ENCODE results near the gene RMP24.

RMP24 gene

GRCh38 chr18:35935805-35936204 is 36.7 kb upstream of the RMP24 start:
- H3K27me3 Mint-ChIP-seq = peaks cover 0 to 9% (median 3%) of the 10 kb centered on the region in 5 donors
- H3K27me3 ChIP-seq (ENCODE audit: control insufficient read depth in 2 of 2, insufficient read depth in 2 of 2, low read length in 2 of 2) = no peaks in the 10 kb centered on the region
- ATAC-seq (no peak), DNase-seq (no peak)
- H3K36me3 ChIP-seq (ENCODE audit: control insufficient read depth in 2 of 3, insufficient read depth in 3 of 3, low read length in 3 of 3) = no peaks in the 10 kb centered on the region
- H3K36me3 Mint-ChIP-seq = no peaks in the 10 kb centered on the region
- no peaks in the 10 kb centered on the region for H3K9me3 ChIP-seq (ENCODE audit: control insufficient read depth in 2 of 3, low read length in 3 of 3)
- ChIA-PET POLR2A (no interaction called here), CTCF (no interaction called here)
- no peaks in the 10 kb centered on the region for H3K4me1 ChIP-seq (ENCODE audit: control insufficient read depth in 2 of 2, insufficient read depth in 2 of 2, low read length in 2 of 2)
- H3K4me3 Mint-ChIP-seq = no peak overlapping the region
- H3K4me3 ChIP-seq (ENCODE audit: low read length) = no peak overlapping the region
- intact Hi-C loops (cut with micrococcal nuclease) = no loop called here
- no peak overlapping the region for H3K27ac ChIP-seq (ENCODE audit: low read depth, low read length)
- peak overlapping the region in 1 of 9 donors; percentile 32 for H3K27ac Mint-ChIP-seq
- peaks cover 0 to 3% (median 0%) of the 10 kb centered on the region in 11 donors for H3K9me3 Mint-ChIP-seq
- H3K4me1 Mint-ChIP-seq = peaks cover 0 to 3% (median 0%) of the 10 kb centered on the region in 7 donors

GRCh38 chr18:35936951-35937350 is 35.5 kb upstream of the RMP24 start:
- intact Hi-C loops (cut with micrococcal nuclease) = no loop called here
- Mint-ChIP-seq H3K4me3 (no peak overlapping the region), H3K27me3 (peaks cover 0 to 9% (median 3%) of the 10 kb centered on the region in 5 donors), H3K27ac (peak overlapping the region in 1 of 9 donors; percentile 75), H3K4me1 (peaks cover 0 to 3% (median 0%) of the 10 kb centered on the region in 7 donors), H3K36me3 (no peaks in the 10 kb centered on the region), H3K9me3 (peaks cover 0 to under 1% (median 0%) of the 10 kb centered on the region in 11 donors)
- no peaks in the 10 kb centered on the region for H3K9me3 ChIP-seq (ENCODE audit: control insufficient read depth in 2 of 3, low read length in 3 of 3)
- ATAC-seq = no peak
- H3K36me3 ChIP-seq (ENCODE audit: control insufficient read depth in 2 of 3, insufficient read depth in 3 of 3, low read length in 3 of 3) = no peaks in the 10 kb centered on the region
- ChIA-PET CTCF (no interaction called here), POLR2A (no interaction called here)
- H3K4me1 ChIP-seq (ENCODE audit: control insufficient read depth in 2 of 2, insufficient read depth in 2 of 2, low read length in 2 of 2) = no peaks in the 10 kb centered on the region
- H3K27me3 ChIP-seq (ENCODE audit: control insufficient read depth in 2 of 2, insufficient read depth in 2 of 2, low read length in 2 of 2) = no peaks in the 10 kb centered on the region
- DNase-seq = no peak
- H3K27ac ChIP-seq (ENCODE audit: low read depth, low read length) = no peak overlapping the region
- no peak overlapping the region for H3K4me3 ChIP-seq (ENCODE audit: low read length)

- Mint-ChIP-seq H3K27me3 (peaks cover 0 to 17% (median 3%) of the 10 kb centered on the region in 5 donors), H3K4me1 (peaks cover 0 to 3% (median 0%) of the 10 kb centered on the region in 7 donors), H3K27ac (no peak overlapping the region), H3K4me3 (no peak overlapping the region), H3K36me3 (no peaks in the 10 kb centered on the region), H3K9me3 (no peaks in the 10 kb centered on the region)
- H3K36me3 ChIP-seq (ENCODE audit: control insufficient read depth in 2 of 3, insufficient read depth in 3 of 3, low read length in 3 of 3) = no peaks in the 10 kb centered on the region
- H3K4me3 ChIP-seq (ENCODE audit: low read length) = no peak overlapping the region
- POLR2A ChIA-PET = no interaction called here
- no peaks in the 10 kb centered on the region for H3K4me1 ChIP-seq (ENCODE audit: control insufficient read depth in 2 of 2, insufficient read depth in 2 of 2, low read length in 2 of 2)
- intact Hi-C loops (cut with micrococcal nuclease) = no loop called here
- no peak overlapping the region for H3K27ac ChIP-seq (ENCODE audit: low read depth, low read length)
- H3K9me3 ChIP-seq (ENCODE audit: control insufficient read depth in 2 of 3, low read length in 3 of 3) = no peaks in the 10 kb centered on the region
- DNase-seq (no peak), ATAC-seq (no peak)
- CTCF ChIA-PET = interaction anchor here (1.2 kb wide), 1 partner anchor 12 kb away, joined by 3 read pairs; no protein-coding TSS in a partner anchor
- H3K27me3 ChIP-seq (ENCODE audit: control insufficient read depth in 2 of 2, insufficient read depth in 2 of 2, low read length in 2 of 2) = no peaks in the 10 kb centered on the region
These were observed 34.3 kb upstream of the RMP24 start for GRCh38 chr18:35938158-35938557.

DNA sequence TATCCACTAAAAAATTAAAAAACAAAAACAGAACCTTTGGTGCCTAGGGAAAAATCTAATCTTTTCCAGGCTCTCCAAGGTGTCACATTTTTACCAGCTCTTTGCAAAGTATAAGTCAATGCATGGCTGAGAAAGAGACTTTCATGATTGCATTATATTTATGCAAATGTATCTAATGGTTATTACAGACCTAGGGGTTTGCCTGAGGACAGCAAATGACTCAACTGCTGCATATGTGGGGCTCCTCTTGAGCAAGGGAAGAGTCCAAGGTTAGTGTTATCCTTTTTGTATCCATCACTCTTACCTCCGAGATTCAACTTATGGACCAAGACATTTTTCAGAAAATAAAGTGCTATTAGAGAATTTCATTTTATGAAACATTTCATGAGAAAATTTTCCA is 33.9 kb upstream of the RMP24 start:
- CTCF ChIA-PET = interaction anchor here (1.2 kb wide), 1 partner anchor 12 kb away, joined by 3 read pairs; no protein-coding TSS in a partner anchor

GRCh38 chr18:35939138-35939537 is 33.3 kb upstream of the RMP24 start:
- Mint-ChIP-seq H3K4me3 (no peak overlapping the region), H3K27me3 (peaks cover 0 to 21% (median 3%) of the 10 kb centered on the region in 5 donors), H3K9me3 (no peaks in the 10 kb centered on the region), H3K27ac (no peak overlapping the region), H3K4me1 (peaks cover 0 to 3% (median 0%) of the 10 kb centered on the region in 7 donors), H3K36me3 (no peaks in the 10 kb centered on the region)
- Histone ChIP-seq H3K27me3 (ENCODE audit: control insufficient read depth in 2 of 2, insufficient read depth in 2 of 2, low read length in 2 of 2) (no peaks in the 10 kb centered on the region), H3K9me3 (ENCODE audit: control insufficient read depth in 2 of 3, low read length in 3 of 3) (no peaks in the 10 kb centered on the region), H3K36me3 (ENCODE audit: control insufficient read depth in 2 of 3, insufficient read depth in 3 of 3, low read length in 3 of 3) (no peaks in the 10 kb centered on the region), H3K27ac (ENCODE audit: low read depth, low read length) (no peak overlapping the region), H3K4me3 (ENCODE audit: low read length) (no peak overlapping the region), H3K4me1 (ENCODE audit: control insufficient read depth in 2 of 2, insufficient read depth in 2 of 2, low read length in 2 of 2) (no peaks in the 10 kb centered on the region)
- ATAC-seq (no peak), DNase-seq (no peak)
- ChIA-PET CTCF (interaction anchor here (0.5 kb wide), 1 partner anchor 315 kb away, joined by 3 read pairs; no protein-coding TSS in a partner anchor), POLR2A (no interaction called here)
- intact Hi-C loops (cut with micrococcal nuclease) = no loop called here

More for the DNA sequence above, 33.9 kb upstream of the RMP24 start:
- POLR2A ChIA-PET = no interaction called here
- Histone ChIP-seq H3K27ac (ENCODE audit: low read depth, low read length) (no peak overlapping the region), H3K27me3 (ENCODE audit: control insufficient read depth in 2 of 2, insufficient read depth in 2 of 2, low read length in 2 of 2) (no peaks in the 10 kb centered on the region), H3K4me1 (ENCODE audit: control insufficient read depth in 2 of 2, insufficient read depth in 2 of 2, low read length in 2 of 2) (no peaks in the 10 kb centered on the region), H3K9me3 (ENCODE audit: control insufficient read depth in 2 of 3, low read length in 3 of 3) (no peaks in the 10 kb centered on the region), H3K36me3 (ENCODE audit: control insufficient read depth in 2 of 3, insufficient read depth in 3 of 3, low read length in 3 of 3) (no peaks in the 10 kb centered on the region), H3K4me3 (ENCODE audit: low read length) (no peak overlapping the region)
- Mint-ChIP-seq H3K9me3 (no peaks in the 10 kb centered on the region), H3K27me3 (peaks cover 0 to 21% (median 3%) of the 10 kb centered on the region in 5 donors), H3K4me3 (no peak overlapping the region), H3K27ac (no peak overlapping the region), H3K36me3 (no peaks in the 10 kb centered on the region), H3K4me1 (peaks cover 0 to 3% (median 0%) of the 10 kb centered on the region in 7 donors)
- DNase-seq (no peak), ATAC-seq (no peak)
- intact Hi-C loops (cut with micrococcal nuclease) = no loop called here

GRCh38 chr18:35941299-35941698 is 31.2 kb upstream of the RMP24 start:
- ChIA-PET POLR2A (interaction anchor here (0.6 kb wide), 1 partner anchor 350 kb away, joined by 3 read pairs; no protein-coding TSS in a partner anchor), CTCF (interaction anchor here (0.7 kb wide), 1 partner anchor 9 kb away, joined by 4 read pairs; no protein-coding TSS in a partner anchor)
- peaks cover 0 to 21% (median 3%) of the 10 kb centered on the region in 5 donors for H3K27me3 Mint-ChIP-seq
- ATAC-seq (no peak), DNase-seq (no peak)
- no peaks in the 10 kb centered on the region for H3K4me1 ChIP-seq (ENCODE audit: control insufficient read depth in 2 of 2, insufficient read depth in 2 of 2, low read length in 2 of 2)
- no peaks in the 10 kb centered on the region for H3K36me3 Mint-ChIP-seq
- H3K9me3 ChIP-seq (ENCODE audit: control insufficient read depth in 2 of 3, low read length in 3 of 3) = no peaks in the 10 kb centered on the region
- H3K27me3 ChIP-seq (ENCODE audit: control insufficient read depth in 2 of 2, insufficient read depth in 2 of 2, low read length in 2 of 2) = no peaks in the 10 kb centered on the region
- H3K4me3 Mint-ChIP-seq = no peak overlapping the region
- H3K27ac Mint-ChIP-seq = no peak overlapping the region
- no peaks in the 10 kb centered on the region for H3K36me3 ChIP-seq (ENCODE audit: control insufficient read depth in 2 of 3, insufficient read depth in 3 of 3, low read length in 3 of 3)
- intact Hi-C loops (cut with micrococcal nuclease) = no loop called here
- H3K27ac ChIP-seq (ENCODE audit: low read depth, low read length) = no peak overlapping the region
- no peak overlapping the region for H3K4me3 ChIP-seq (ENCODE audit: low read length)
- H3K9me3 Mint-ChIP-seq = no peaks in the 10 kb centered on the region
- peaks cover 0 to 3% (median 0%) of the 10 kb centered on the region in 7 donors for H3K4me1 Mint-ChIP-seq

DNA sequence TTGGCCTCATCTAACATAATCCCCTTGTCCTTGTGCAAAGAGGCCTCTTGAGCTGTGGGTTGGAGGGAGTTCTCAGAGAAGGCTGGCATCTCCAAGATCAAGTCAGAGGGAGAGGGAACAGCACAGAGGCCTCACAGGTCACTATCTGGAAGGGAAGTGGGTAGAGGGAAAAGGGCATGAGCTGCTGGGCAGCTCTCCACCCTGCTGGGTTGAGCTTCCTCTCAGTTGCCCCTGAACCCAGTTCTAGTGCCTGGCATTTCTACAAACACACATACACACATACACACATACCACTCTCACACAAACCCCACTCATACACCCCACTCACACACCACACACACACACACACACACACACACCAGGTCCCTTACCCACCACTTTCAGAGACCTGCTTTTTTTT is 30.3 kb upstream of the RMP24 start:
- ATAC-seq = no peak
- Mint-ChIP-seq H3K36me3 (no peaks in the 10 kb centered on the region), H3K4me1 (peaks cover 0 to 1% (median 0%) of the 10 kb centered on the region in 7 donors), H3K27me3 (peaks cover 0 to 21% (median 3%) of the 10 kb centered on the region in 5 donors), H3K27ac (no peak overlapping the region), H3K9me3 (no peaks in the 10 kb centered on the region), H3K4me3 (no peak overlapping the region)
- Histone ChIP-seq H3K27me3 (ENCODE audit: control insufficient read depth in 2 of 2, insufficient read depth in 2 of 2, low read length in 2 of 2) (no peaks in the 10 kb centered on the region), H3K9me3 (ENCODE audit: control insufficient read depth in 2 of 3, low read length in 3 of 3) (no peaks in the 10 kb centered on the region), H3K27ac (ENCODE audit: low read depth, low read length) (no peak overlapping the region), H3K4me1 (ENCODE audit: control insufficient read depth in 2 of 2, insufficient read depth in 2 of 2, low read length in 2 of 2) (no peaks in the 10 kb centered on the region), H3K36me3 (ENCODE audit: control insufficient read depth in 2 of 3, insufficient read depth in 3 of 3, low read length in 3 of 3) (no peaks in the 10 kb centered on the region), H3K4me3 (ENCODE audit: low read length) (no peak overlapping the region)
- intact Hi-C loops (cut with micrococcal nuclease) = no loop called here
- DNase-seq = no peak
- ChIA-PET POLR2A (no interaction called here), CTCF (no interaction called here)
